ENCODE data around the gene IRAG1. TPM values are rescaled to one million over a fixed set of nuclear protein-coding genes. Genes with fewer than 3 reads are reported as not detected.

Gene IRAG1
- total RNA-seq, 2 donors from 2014 or later, result 4.2 to 7.3 TPM

GRCh38 chr11:10666556-10667520, 26.7 kb downstream of the IRAG1 start:
- WGBS, 2 experiments (ENCODE audit: insufficient coverage in 1 of 2, insufficient read length in 1 of 2), result 87% methylated on average over 6 of the region's 6 CpGs; no CpG with 5 or more reads in 1 of the 2 experiments
- H3K27me3 Mint-ChIP-seq (ENCODE audit: insufficient read depth), result no peaks in the 10 kb centered on the region
- TF ChIP-seq, protein P1, sequence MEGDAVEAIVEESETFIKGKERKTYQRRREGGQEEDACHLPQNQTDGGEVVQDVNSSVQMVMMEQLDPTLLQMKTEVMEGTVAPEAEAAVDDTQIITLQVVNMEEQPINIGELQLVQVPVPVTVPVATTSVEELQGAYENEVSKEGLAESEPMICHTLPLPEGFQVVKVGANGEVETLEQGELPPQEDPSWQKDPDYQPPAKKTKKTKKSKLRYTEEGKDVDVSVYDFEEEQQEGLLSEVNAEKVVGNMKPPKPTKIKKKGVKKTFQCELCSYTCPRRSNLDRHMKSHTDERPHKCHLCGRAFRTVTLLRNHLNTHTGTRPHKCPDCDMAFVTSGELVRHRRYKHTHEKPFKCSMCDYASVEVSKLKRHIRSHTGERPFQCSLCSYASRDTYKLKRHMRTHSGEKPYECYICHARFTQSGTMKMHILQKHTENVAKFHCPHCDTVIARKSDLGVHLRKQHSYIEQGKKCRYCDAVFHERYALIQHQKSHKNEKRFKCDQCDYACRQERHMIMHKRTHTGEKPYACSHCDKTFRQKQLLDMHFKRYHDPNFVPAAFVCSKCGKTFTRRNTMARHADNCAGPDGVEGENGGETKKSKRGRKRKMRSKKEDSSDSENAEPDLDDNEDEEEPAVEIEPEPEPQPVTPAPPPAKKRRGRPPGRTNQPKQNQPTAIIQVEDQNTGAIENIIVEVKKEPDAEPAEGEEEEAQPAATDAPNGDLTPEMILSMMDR (conservative IDR thresholded peaks at IDR 0.05), result no peak
- Histone ChIP-seq H3K36me3 (ENCODE audit: control insufficient read depth, insufficient read depth, low read length) (no peaks in the 10 kb centered on the region), H3K9me3 (ENCODE audit: control insufficient read depth, low read length) (no peaks in the 10 kb centered on the region), H3K4me1 (ENCODE audit: control insufficient read depth, insufficient read depth, low read length) (no peaks in the 10 kb centered on the region), H3K27ac (ENCODE audit: low read depth, low read length) (no peak overlapping the region), H3K9ac (ENCODE audit: extremely low read depth, low read length, poor library complexity, severe bottlenecking) (no peak overlapping the region), H3K4me3 (ENCODE audit: low read length) (no peak overlapping the region), H3K27me3 (ENCODE audit: control insufficient read depth, insufficient read depth, low read length, poor library complexity, severe bottlenecking) (no peaks in the 10 kb centered on the region)
- no peak overlapping the region for H3K4me3 Mint-ChIP-seq
- H3K27ac Mint-ChIP-seq, result peak overlapping the region; percentile 27
- no peaks in the 10 kb centered on the region for H3K9me3 Mint-ChIP-seq
- no peaks in the 10 kb centered on the region for H3K36me3 Mint-ChIP-seq (ENCODE audit: low read depth)
- peaks cover 7% of the 10 kb centered on the region for H3K4me1 Mint-ChIP-seq
- DNase-seq, result no peak

DNA sequence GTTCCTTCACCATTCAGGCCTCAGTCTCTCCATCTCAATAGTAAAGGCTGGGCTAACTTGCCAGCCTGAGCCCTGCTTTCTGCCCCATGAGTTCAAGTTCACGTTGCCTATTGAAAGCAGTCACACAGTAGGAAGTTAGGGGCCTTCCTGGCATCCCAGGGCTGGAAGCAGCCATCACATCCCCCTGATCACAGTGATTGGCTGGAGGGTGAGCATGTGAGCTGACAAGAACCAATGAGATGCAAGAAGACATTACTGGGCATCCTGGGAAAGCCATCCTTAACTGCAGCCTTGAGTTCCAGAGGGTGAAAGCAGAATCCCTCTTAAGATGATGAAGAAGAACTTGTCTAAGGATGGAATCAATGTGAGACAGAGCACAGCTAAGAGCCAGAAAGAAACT, 29.1 kb downstream of the IRAG1 start:
- no peak overlapping the region for H3K4me3 ChIP-seq (ENCODE audit: low read length)
- no peaks in the 10 kb centered on the region for H3K4me1 ChIP-seq (ENCODE audit: control insufficient read depth, insufficient read depth, low read length)
- H3K36me3 ChIP-seq (ENCODE audit: control insufficient read depth, insufficient read depth, low read length), result no peaks in the 10 kb centered on the region
- H3K27me3 ChIP-seq (ENCODE audit: control insufficient read depth, insufficient read depth, low read length, poor library complexity, severe bottlenecking), result no peaks in the 10 kb centered on the region
- no peaks in the 10 kb centered on the region for H3K9me3 Mint-ChIP-seq
- no peaks in the 10 kb centered on the region for H3K9me3 ChIP-seq (ENCODE audit: control insufficient read depth, low read length)
- no peak overlapping the region for H3K4me3 Mint-ChIP-seq
- peaks cover 4% of the 10 kb centered on the region for H3K27me3 Mint-ChIP-seq (ENCODE audit: insufficient read depth)
- no peaks in the 10 kb centered on the region for H3K36me3 Mint-ChIP-seq (ENCODE audit: low read depth)
- no peak for DNase-seq
- H3K4me1 Mint-ChIP-seq, result peaks cover 7% of the 10 kb centered on the region
- no peak overlapping the region for H3K27ac Mint-ChIP-seq
- 89 to 91% methylated on average over 1 of the region's 1 CpG for WGBS, 2 experiments (ENCODE audit: insufficient coverage in 1 of 2, insufficient read length in 1 of 2)
- TF ChIP-seq, protein P1 (conservative IDR thresholded peaks at IDR 0.05), result no peak
- no peak overlapping the region for H3K27ac ChIP-seq (ENCODE audit: low read depth, low read length)
- H3K9ac ChIP-seq (ENCODE audit: extremely low read depth, low read length, poor library complexity, severe bottlenecking), result no peak overlapping the region

GRCh38 chr11:10663990-10664389, 29.6 kb downstream of the IRAG1 start:
- no peak overlapping the region for H3K4me3 Mint-ChIP-seq
- H3K9me3 Mint-ChIP-seq, result no peaks in the 10 kb centered on the region
- Histone ChIP-seq H3K27ac (ENCODE audit: low read depth, low read length) (no peak overlapping the region), H3K36me3 (ENCODE audit: control insufficient read depth, insufficient read depth, low read length) (no peaks in the 10 kb centered on the region), H3K9ac (ENCODE audit: extremely low read depth, low read length, poor library complexity, severe bottlenecking) (no peak overlapping the region), H3K9me3 (ENCODE audit: control insufficient read depth, low read length) (no peaks in the 10 kb centered on the region), H3K4me1 (ENCODE audit: control insufficient read depth, insufficient read depth, low read length) (no peaks in the 10 kb centered on the region), H3K4me3 (ENCODE audit: low read length) (no peak overlapping the region), H3K27me3 (ENCODE audit: control insufficient read depth, insufficient read depth, low read length, poor library complexity, severe bottlenecking) (no peaks in the 10 kb centered on the region)
- H3K4me1 Mint-ChIP-seq, result peaks cover 7% of the 10 kb centered on the region
- no peak overlapping the region for H3K27ac Mint-ChIP-seq
- 82 to 90% methylated on average over 4 to 6 of the region's 6 CpGs for WGBS, 2 experiments (ENCODE audit: insufficient coverage in 1 of 2, insufficient read length in 1 of 2)
- H3K36me3 Mint-ChIP-seq (ENCODE audit: low read depth), result no peaks in the 10 kb centered on the region
- TF ChIP-seq, protein P1 (conservative IDR thresholded peaks at IDR 0.05), result no peak
- DNase-seq, result no peak
- peaks cover 4% of the 10 kb centered on the region for H3K27me3 Mint-ChIP-seq (ENCODE audit: insufficient read depth)
